Neuronal stem cell (in vitro differentiated cells): ENCODE measurements around the gene NAV2.

Experiments used
- DNase-seq: peaks from one replicate; pipeline ENCODE4 v3.0.0-alpha.2; 2013; ENCODE audit warnings: low spot score
- H2AFZ ChIP-seq: one replicate; pipeline ENCODE4 v1.6.1; 2013; ENCODE audit warnings: mild to moderate bottlenecking, low read length, inconsistent platforms
- H2AK5ac ChIP-seq: 2 replicates; pipeline ENCODE4 v1.6.1; 2013; ENCODE audit warnings: low read depth, mild to moderate bottlenecking, inconsistent platforms, low read length, moderate library complexity, mixed read lengths
- H2BK120ac ChIP-seq: 2 replicates; pipeline ENCODE4 v1.6.1; 2013; ENCODE audit warnings: low read depth, mild to moderate bottlenecking, inconsistent platforms, low read length, moderate library complexity, mixed read lengths
- H2BK12ac ChIP-seq: one replicate; pipeline ENCODE4 v1.6.1; 2013; ENCODE audit warnings: low read length, inconsistent platforms
- H2BK15ac ChIP-seq: 2 replicates; pipeline ENCODE4 v1.6.1; 2013; ENCODE audit warnings: mild to moderate bottlenecking, low read length, inconsistent platforms, mixed read lengths
- H2BK5ac ChIP-seq: one replicate; pipeline ENCODE4 v1.6.1; 2013; ENCODE audit warnings: inconsistent platforms, mild to moderate bottlenecking, low read length, moderate library complexity
- H3K14ac ChIP-seq: one replicate; pipeline ENCODE4 v1.6.1; 2013; ENCODE audit warnings: low read length, inconsistent platforms
- H3K18ac ChIP-seq: 2 replicates; pipeline ENCODE4 v1.6.1; 2013; ENCODE audit warnings: low read length, inconsistent platforms
- H3K23ac ChIP-seq: 2 replicates; pipeline ENCODE4 v1.6.1; 2013; ENCODE audit warnings: low read depth, mild to moderate bottlenecking, mixed read lengths, low read length, inconsistent platforms; ENCODE audit not compliant: poor library complexity
- H3K27ac ChIP-seq: replicated peaks from 3 replicates; pipeline ENCODE4 v1.5.1; 2013; ENCODE audit warnings: low read length, inconsistent platforms
- H3K27me3 ChIP-seq, 3 experiments: 2 replicates each; pipeline ENCODE4 v1.6.1; 2013; ENCODE audit warnings: low read length in 3 of 3, mild to moderate bottlenecking in 2 of 3, inconsistent platforms in 1 of 3, low read depth in 1 of 3, mixed read lengths in 1 of 3, moderate library complexity in 1 of 3; ENCODE audit not compliant: control insufficient read depth in 3 of 3, insufficient read depth in 3 of 3
- H3K36me3 ChIP-seq, 2 donors: replicated peaks in 1 of 2; 2 replicates each; pipeline ENCODE4 v1.6.1; 2013; ENCODE audit warnings: low read length in 2 of 2; ENCODE audit not compliant: control insufficient read depth in 2 of 2, insufficient read depth in 2 of 2
- H3K4ac ChIP-seq: 2 replicates; pipeline ENCODE4 v1.6.1; 2013; ENCODE audit warnings: inconsistent platforms, mild to moderate bottlenecking, low read length, moderate library complexity
- H3K4me1 ChIP-seq, 2 donors: 1 replicate in 1 of 2; 2 replicates in 1 of 2; pipeline ENCODE4 v1.6.1; 2013; ENCODE audit warnings: low read length in 2 of 2, low read depth in 1 of 2; ENCODE audit not compliant: control insufficient read depth in 2 of 2, insufficient read depth in 1 of 2
- H3K4me2 ChIP-seq: one replicate; pipeline ENCODE4 v1.6.1; 2013; ENCODE audit warnings: mild to moderate bottlenecking, low read length, inconsistent platforms; ENCODE audit not compliant: insufficient read depth, poor library complexity, severe bottlenecking
- H3K4me3 ChIP-seq, 2 donors: 2 replicates each; pipeline ENCODE4 v1.5.1; 2013; ENCODE audit warnings: low read length in 2 of 2, mild to moderate bottlenecking in 2 of 2, inconsistent platforms in 1 of 2, moderate library complexity in 1 of 2
- H3K79me1 ChIP-seq: one replicate; pipeline ENCODE4 v1.6.1; 2013; ENCODE audit warnings: low read depth, mild to moderate bottlenecking, inconsistent platforms, low read length, moderate library complexity
- H3K9ac ChIP-seq: one replicate; pipeline ENCODE4 v1.6.1; 2013; ENCODE audit warnings: mild to moderate bottlenecking, low read depth, low read length, inconsistent platforms; ENCODE audit not compliant: poor library complexity
- H3K9me3 ChIP-seq, 2 donors: replicated peaks in 1 of 2; 2 replicates each; pipeline versions ENCODE3 to v1.6.1; 2013; ENCODE audit warnings: low read length in 2 of 2, mild to moderate bottlenecking in 2 of 2, inconsistent platforms in 1 of 2, low read depth in 1 of 2, mixed read lengths in 1 of 2, moderate library complexity in 1 of 2; ENCODE audit not compliant: control insufficient read depth in 2 of 2, insufficient read depth in 1 of 2
- H4K8ac ChIP-seq: one replicate; pipeline ENCODE4 v1.6.1; 2013; ENCODE audit warnings: low read depth, mild to moderate bottlenecking, inconsistent platforms, low read length, moderate library complexity
- H4K91ac ChIP-seq: one replicate; pipeline ENCODE4 v1.6.1; 2013; ENCODE audit warnings: low read length, low read depth, mild to moderate bottlenecking, inconsistent platforms; ENCODE audit not compliant: poor library complexity
- WGBS, 2 donors: extraction: QIAGEN DNeasy Blood & Tissue Kit; methylation state at CpG; one replicate each; pipeline ENCODE4 v1.1.7; 2013; ENCODE audit warnings: missing lambda C conversion rate in 2 of 2, mixed read lengths in 1 of 2; ENCODE audit not compliant: insufficient read length in 2 of 2, insufficient replicate concordance in 1 of 2; ENCODE audit errors: extremely low coverage in 2 of 2; 5-methylcytosine and 5-hydroxymethylcytosine counted together

The NAV2 gene

DNA sequence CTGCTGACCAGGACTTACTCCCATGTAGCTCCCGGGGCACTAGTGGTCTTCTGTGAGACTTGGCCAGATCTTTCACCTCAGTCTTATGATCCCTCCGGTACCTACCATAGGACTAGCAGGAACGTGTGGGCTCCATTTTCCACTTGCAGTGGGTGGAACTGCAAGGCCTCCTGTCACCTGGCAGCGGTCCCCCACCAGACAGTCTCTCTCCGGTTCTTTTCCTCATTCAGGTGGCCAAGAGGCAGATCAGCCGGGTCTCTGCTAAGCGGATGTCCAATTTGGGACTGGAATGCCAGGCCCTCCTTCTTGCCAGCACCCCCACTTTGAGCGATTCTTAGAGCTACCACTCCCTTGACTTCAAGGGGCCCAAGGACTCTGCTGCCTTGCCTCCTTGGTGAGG is 158.9 kb downstream of the NAV2 start:
- Histone ChIP-seq H3K4me3 (no peak overlapping the region), H3K27me3 (no peaks in the 10 kb centered on the region), H2AK5ac (no peak overlapping the region), H2AFZ (no peak overlapping the region), H3K9me3 (no peaks in the 10 kb centered on the region), H2BK120ac (no peak overlapping the region), H3K4me2 (no peak overlapping the region), H3K36me3 (peaks cover 0 to 8% of the 10 kb centered on the region in 2 donors), H3K79me1 (no peaks in the 10 kb centered on the region), H2BK5ac (peak overlapping the region; percentile 40), H3K23ac (no peak overlapping the region), H3K27ac (no peak overlapping the region), H3K18ac (peak overlapping the region; percentile 2), H2BK15ac (no peak overlapping the region), H3K4ac (no peak overlapping the region), H4K91ac (no peak overlapping the region), H3K9ac (no peak overlapping the region), H3K14ac (no peak overlapping the region), H2BK12ac (no peak overlapping the region), H3K4me1 (peaks cover 21 to 25% of the 10 kb centered on the region in 2 donors), H4K8ac (no peak overlapping the region)
- no CpG with 5 or more reads among the region's 8 CpGs for WGBS, 2 donors
- no peak for DNase-seq

DNA sequence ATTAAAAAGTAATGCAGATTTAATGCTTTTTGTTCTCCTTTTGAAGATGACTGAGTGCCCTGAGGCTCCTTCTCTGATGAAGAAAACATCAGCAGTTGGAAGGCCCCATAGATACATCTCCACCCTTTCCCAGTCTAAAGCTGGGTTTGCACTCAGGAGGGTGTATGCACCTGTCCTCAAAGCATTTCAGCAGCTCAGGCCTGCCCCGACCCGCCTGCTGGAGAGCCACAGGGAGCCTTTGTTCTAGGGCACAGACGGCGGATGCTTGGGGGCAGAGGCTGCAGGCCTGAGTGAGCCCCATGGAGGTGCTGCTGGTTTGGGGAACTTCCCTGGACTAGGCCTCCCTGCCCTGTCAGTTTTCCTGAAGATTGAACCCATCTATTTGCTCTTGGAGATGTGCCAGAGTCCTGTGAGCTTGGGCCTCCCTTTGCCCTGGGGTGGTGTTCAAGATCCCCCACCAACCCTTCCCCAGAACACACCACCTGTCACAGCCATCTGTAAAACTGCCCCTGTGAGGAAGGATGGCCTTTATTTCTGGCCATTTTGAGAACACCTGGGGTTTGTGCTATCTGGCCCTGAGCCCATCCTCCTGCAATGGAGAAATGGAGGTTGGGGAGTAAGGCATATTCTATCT is 160.0 kb downstream of the NAV2 start:
- no peaks in the 10 kb centered on the region for H3K79me1 ChIP-seq
- DNase-seq: no peak
- H4K8ac ChIP-seq: no peak overlapping the region
- WGBS, 2 donors: no CpG with 5 or more reads among the region's 4 CpGs
- H3K36me3 ChIP-seq: peaks cover 0 to 8% of the 10 kb centered on the region in 2 donors
- H2BK12ac ChIP-seq: no peak overlapping the region
- H3K23ac ChIP-seq: no peak overlapping the region
- H2BK15ac ChIP-seq: no peak overlapping the region
- no peak overlapping the region for H3K9ac ChIP-seq
- no peak overlapping the region for H3K4ac ChIP-seq
- no peak overlapping the region for H2AK5ac ChIP-seq
- H3K14ac ChIP-seq: no peak overlapping the region
- no peaks in the 10 kb centered on the region for H3K27me3 ChIP-seq
- H2BK120ac ChIP-seq: no peak overlapping the region
- H2AFZ ChIP-seq: no peak overlapping the region
- H3K4me2 ChIP-seq: no peak overlapping the region
- no peak overlapping the region for H3K4me3 ChIP-seq
- no peak overlapping the region for H4K91ac ChIP-seq
- H3K18ac ChIP-seq: peak overlapping the region; percentile 23
- H3K9me3 ChIP-seq: no peaks in the 10 kb centered on the region
- H2BK5ac ChIP-seq: no peak overlapping the region
- H3K4me1 ChIP-seq: peaks cover 21 to 25% of the 10 kb centered on the region in 2 donors
- no peak overlapping the region for H3K27ac ChIP-seq

DNA sequence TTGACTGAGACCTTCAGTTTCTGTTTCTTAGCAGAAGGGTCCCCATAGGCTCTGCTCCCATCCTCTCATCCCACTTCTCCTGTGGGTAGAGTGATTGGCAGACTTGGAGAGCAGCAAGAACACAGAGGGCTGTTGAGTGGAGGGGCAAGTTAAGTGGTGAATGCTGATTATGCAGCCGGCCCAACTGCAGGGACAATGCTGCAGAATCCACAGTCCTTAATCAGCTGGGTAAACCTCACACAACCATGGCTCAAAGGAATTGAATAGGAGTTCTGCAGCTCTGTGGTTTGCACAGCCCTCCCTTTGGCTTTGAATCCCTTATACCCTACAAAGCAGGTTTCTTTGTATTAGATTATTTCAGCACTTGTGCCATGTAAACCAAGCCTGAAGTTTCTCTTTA is 161.1 kb downstream of the NAV2 start:
- peaks cover 0 to 8% of the 10 kb centered on the region in 2 donors for H3K36me3 ChIP-seq
- no peak overlapping the region for H2AFZ ChIP-seq
- no CpG with 5 or more reads among the region's 1 CpG for WGBS, 2 donors
- H3K79me1 ChIP-seq: no peaks in the 10 kb centered on the region
- no peak overlapping the region for H3K4ac ChIP-seq
- H3K14ac ChIP-seq: no peak overlapping the region
- no peak overlapping the region for H2AK5ac ChIP-seq
- H2BK120ac ChIP-seq: no peak overlapping the region
- no peak overlapping the region for H3K4me3 ChIP-seq
- H3K23ac ChIP-seq: no peak overlapping the region
- no peak overlapping the region for H4K91ac ChIP-seq
- H3K27ac ChIP-seq: no peak overlapping the region
- H3K9ac ChIP-seq: no peak overlapping the region
- H2BK15ac ChIP-seq: no peak overlapping the region
- peaks cover 19 to 20% of the 10 kb centered on the region in 2 donors for H3K4me1 ChIP-seq
- DNase-seq: no peak
- H2BK5ac ChIP-seq: no peak overlapping the region
- H3K18ac ChIP-seq: no peak overlapping the region
- no peak overlapping the region for H2BK12ac ChIP-seq
- no peak overlapping the region for H3K4me2 ChIP-seq
- H3K9me3 ChIP-seq: no peaks in the 10 kb centered on the region
- no peaks in the 10 kb centered on the region for H3K27me3 ChIP-seq
- no peak overlapping the region for H4K8ac ChIP-seq

DNA sequence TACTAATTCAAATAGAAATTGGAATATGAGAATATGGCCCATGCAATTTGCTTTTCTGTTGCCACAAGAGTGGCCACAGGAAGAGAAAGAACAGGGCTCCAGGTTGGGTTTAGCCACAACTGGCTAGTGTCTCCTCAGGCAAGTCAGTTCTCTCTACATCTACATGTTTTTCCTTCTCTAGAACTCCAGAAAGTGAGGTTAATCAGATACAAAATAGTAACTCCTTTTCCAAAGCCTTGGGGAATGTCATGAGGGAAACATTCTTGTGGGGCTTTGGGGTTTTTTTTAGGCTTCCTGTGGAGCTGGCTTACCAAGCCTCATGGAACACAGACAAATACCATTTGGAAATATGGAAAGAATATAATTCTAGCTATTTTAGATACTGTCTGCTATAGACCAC is 161.6 kb downstream of the NAV2 start:
- Histone ChIP-seq H2AFZ (no peak overlapping the region), H2BK5ac (no peak overlapping the region), H2BK15ac (no peak overlapping the region), H4K8ac (no peak overlapping the region), H3K27ac (no peak overlapping the region), H3K9me3 (no peaks in the 10 kb centered on the region), H3K18ac (no peak overlapping the region), H3K36me3 (peaks cover 0 to 8% of the 10 kb centered on the region in 2 donors), H3K4me1 (peaks cover 19 to 20% of the 10 kb centered on the region in 2 donors), H3K27me3 (no peaks in the 10 kb centered on the region), H3K4me2 (no peak overlapping the region), H4K91ac (no peak overlapping the region), H3K4ac (no peak overlapping the region), H2BK12ac (no peak overlapping the region), H3K79me1 (no peaks in the 10 kb centered on the region), H2BK120ac (no peak overlapping the region), H3K14ac (no peak overlapping the region), H3K4me3 (no peak overlapping the region), H3K9ac (no peak overlapping the region), H2AK5ac (no peak overlapping the region), H3K23ac (no peak overlapping the region)
- no peak for DNase-seq
